K562 (cell line): Measurements from ENCODE around the gene MZB1. TPM values are rescaled to one million over a fixed set of nuclear protein-coding genes. Genes with fewer than 3 reads are reported as not detected.

ENCODE experiments used
- ASH1L ChIP-seq: fragments of 450-650 bp; IDR thresholded peaks from 2 replicates; pipeline ENCODE4 v1.6.1; 2018; ENCODE audit warnings: borderline replicate concordance, mild to moderate bottlenecking, low read depth; ENCODE audit not compliant: partially characterized antibody
- BDP1 ChIP-seq: IDR thresholded peaks from 3 replicates; pipeline ENCODE4 v1.6.1; 2011; ENCODE audit not compliant: insufficient read length, insufficient read depth
- FOXO4 ChIP-seq: fragments of 450-650 bp; formaldehyde crosslinking; IDR thresholded peaks from 2 replicates; pipeline ENCODE4 v1.4.0; 2020; ENCODE audit warnings: mild to moderate bottlenecking, moderate library complexity
- OTX1 ChIP-seq: fragments of 450-650 bp; formaldehyde crosslinking; IDR thresholded peaks from 2 replicates; pipeline ENCODE4 v1.4.0; 2022; ENCODE audit warnings: mild to moderate bottlenecking
- ZNF655 ChIP-seq: fragments of 250-450 bp; sonication (Bioruptor Pico); IDR thresholded peaks from 2 replicates; pipeline ENCODE4 v1.5.0; 2021
- polyA plus RNA-seq, 8 experiments: library from polyadenylated mRNA; depleted of rRNA in 4 of 8; stranded (reverse) in 5 of 8; unstranded in 3 of 8; fragments of >200 nt; fragmentation: Nextera tagmentation in 2 of 8; fragmentation: Illumina TruSeq in 1 of 8; extraction: Ambion mirVana in 2 of 8; extraction: Trizol in 1 of 8; gene quantifications; 2 replicates each; pipeline versions ENCODE4 v1.2.1 to v1.2.3, GENCODE V29; 2011 to 2014; ENCODE audit warnings: inconsistent platforms in 1 of 8, missing spikeins in 1 of 8
- total RNA-seq, 7 experiments: library from RNA; depleted of rRNA in 6 of 7; stranded (reverse); fragments of >200 nt in 6 of 7; fragmentation: Illumina TruSeq in 2 of 7; extraction: Trizol in 2 of 7; gene quantifications; 2 replicates each; pipeline versions ENCODE4 v1.2.1 to v1.2.3, GENCODE V29; 2011 to 2021; ENCODE audit warnings: low replicate concordance in 1 of 7

The MZB1 gene
- total and polyA plus RNA-seq, 9 of the 15 experiments (the other 6 are each of a cell fraction or from before 2014, with no cell fraction given) = 0.13 to 0.31 TPM; not detected in 7

GRCh38 chr5:139390639-139391569 is 1.2 kb upstream of the MZB1 start (continued):
- TF ChIP-seq FOXO4 (CRISPR knock-in tag) (no peak), ZNF655 (no peak), ASH1L (no peak), OTX1 (CRISPR knock-in tag) (no peak), BDP1 (no peak)
